ENCODE measurements around the gene CCDC91.

GRCh38 chr12:28343713-28344112, 153.5 kb downstream of the CCDC91 start:
- TF ChIP-seq POLR2AphosphoS5 (IDR thresholded peaks at IDR 0.05; ENCODE audit: low read depth) (no peak), REST (IDR thresholded peaks at IDR 0.05; ENCODE audit: insufficient replicate concordance, low read depth) (no peak), GABPA (IDR thresholded peaks at IDR 0.05; ENCODE audit: low read depth) (no peak)
- TF ChIP-seq, protein P1, sequence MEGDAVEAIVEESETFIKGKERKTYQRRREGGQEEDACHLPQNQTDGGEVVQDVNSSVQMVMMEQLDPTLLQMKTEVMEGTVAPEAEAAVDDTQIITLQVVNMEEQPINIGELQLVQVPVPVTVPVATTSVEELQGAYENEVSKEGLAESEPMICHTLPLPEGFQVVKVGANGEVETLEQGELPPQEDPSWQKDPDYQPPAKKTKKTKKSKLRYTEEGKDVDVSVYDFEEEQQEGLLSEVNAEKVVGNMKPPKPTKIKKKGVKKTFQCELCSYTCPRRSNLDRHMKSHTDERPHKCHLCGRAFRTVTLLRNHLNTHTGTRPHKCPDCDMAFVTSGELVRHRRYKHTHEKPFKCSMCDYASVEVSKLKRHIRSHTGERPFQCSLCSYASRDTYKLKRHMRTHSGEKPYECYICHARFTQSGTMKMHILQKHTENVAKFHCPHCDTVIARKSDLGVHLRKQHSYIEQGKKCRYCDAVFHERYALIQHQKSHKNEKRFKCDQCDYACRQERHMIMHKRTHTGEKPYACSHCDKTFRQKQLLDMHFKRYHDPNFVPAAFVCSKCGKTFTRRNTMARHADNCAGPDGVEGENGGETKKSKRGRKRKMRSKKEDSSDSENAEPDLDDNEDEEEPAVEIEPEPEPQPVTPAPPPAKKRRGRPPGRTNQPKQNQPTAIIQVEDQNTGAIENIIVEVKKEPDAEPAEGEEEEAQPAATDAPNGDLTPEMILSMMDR (IDR thresholded peaks at IDR 0.05; ENCODE audit: insufficient read depth, low read length), result no peak
